B cell (primary cell): ENCODE results near the gene DMPK. TPM values are rescaled to one million over a fixed set of nuclear protein-coding genes. Genes with fewer than 3 reads are reported as not detected.

Source experiments
- ATAC-seq: fragments of 200-7000 bp; cut with Tn5 transposase; one replicate; pipeline ENCODE4 v1.10.0; 2021; ENCODE audit warnings: low read depth, mild to moderate bottlenecking, moderate number of reproducible peaks, moderate library complexity
- CTCF ChIA-PET: fragments of 350-600 bp; sonication (Branson Sonifier 250); formaldehyde crosslinking; loops from one replicate; lab custom pipeline; 2021; ENCODE audit warnings: antibody characterized with exemption, inconsistent platforms; lab: Charles Lee
- POLR2A ChIA-PET: fragments of 350-600 bp; sonication (Branson Sonifier 250); formaldehyde crosslinking; loops from one replicate; lab custom pipeline; 2021; ENCODE audit warnings: antibody characterized with exemption; lab: Charles Lee
- DNase-seq: peaks from one replicate; pipeline ENCODE4 v3.0.0; 2013
- H2AFZ ChIP-seq: 2 replicates; pipeline ENCODE4 v1.6.1; 2012; ENCODE audit warnings: mild to moderate bottlenecking, low read depth, low read length; ENCODE audit not compliant: insufficient read depth, poor library complexity, severe bottlenecking
- H3K27ac ChIP-seq, 2 donors: 1 replicate in 1 of 2; 2 replicates in 1 of 2; pipeline ENCODE4 v1.5.1; 2012 to 2013; ENCODE audit warnings: low read length in 2 of 2, mild to moderate bottlenecking in 2 of 2, moderate library complexity in 1 of 2
- H3K27me3 ChIP-seq, 4 experiments: fragments of 200-600 bp in 1 of 4; sonication (generic) in 1 of 4; replicated peaks in 1 of 4; 1 replicate in 2 of 4; 2 replicates in 2 of 4; pipeline versions ENCODE4 v1.6.1 to v1.7.0; 2013 to 2016; ENCODE audit warnings: low read length in 3 of 4, mild to moderate bottlenecking in 2 of 4, mixed read lengths in 1 of 4, moderate library complexity in 1 of 4; ENCODE audit not compliant: insufficient read depth in 4 of 4, control insufficient read depth in 3 of 4; ENCODE audit errors: control extremely low read depth in 1 of 4
- H3K36me3 ChIP-seq, 2 experiments: replicated peaks in 1 of 2; 1 replicate in 1 of 2; 2 replicates in 1 of 2; pipeline versions ENCODE4 v1.6.1 to v1.7.1; 2013; ENCODE audit warnings: low read length in 1 of 2; ENCODE audit not compliant: insufficient read depth in 2 of 2, control insufficient read depth in 1 of 2; ENCODE audit errors: control extremely low read depth in 1 of 2, extremely low read depth in 1 of 2
- H3K4me1 ChIP-seq, 2 donors: fragments of 200-600 bp in 1 of 2; sonication (generic) in 1 of 2; 1 replicate in 1 of 2; 2 replicates in 1 of 2; pipeline versions ENCODE4 v1.5.1 to v1.6.1; 2013 to 2017; ENCODE audit warnings: low read length in 2 of 2; ENCODE audit not compliant: control insufficient read depth in 2 of 2, insufficient read depth in 2 of 2
- H3K4me2 ChIP-seq: replicated peaks from 2 replicates; pipeline ENCODE3; 2012; ENCODE audit warnings: mild to moderate bottlenecking, low read depth, low read length; ENCODE audit not compliant: poor library complexity, severe bottlenecking
- H3K4me3 ChIP-seq, 5 experiments: fragments of 200-600 bp in 1 of 5; sonication (generic) in 1 of 5; 1 replicate in 3 of 5; 2 replicates in 2 of 5; pipeline versions ENCODE4 v1.5.1 to v1.7.0; 2011 to 2016; ENCODE audit warnings: low read length in 4 of 5, mild to moderate bottlenecking in 4 of 5, low read depth in 2 of 5, control low read depth in 1 of 5, moderate library complexity in 1 of 5; ENCODE audit not compliant: insufficient read depth in 1 of 5; ENCODE audit errors: control extremely low read depth in 1 of 5, extremely low read depth in 1 of 5
- H3K79me2 ChIP-seq: fragments of 200-600 bp; sonication (generic); one replicate; pipeline ENCODE4 v1.6.0; 2016; ENCODE audit warnings: low read length; ENCODE audit not compliant: control insufficient read depth, insufficient read depth
- H3K9ac ChIP-seq: fragments of 200-600 bp; sonication (generic); 2 replicates; pipeline ENCODE4 v1.6.1; 2017; ENCODE audit warnings: mild to moderate bottlenecking, low read length, moderate library complexity
- H3K9me3 ChIP-seq, 3 donors: one replicate each; pipeline versions ENCODE4 v1.6.1 to v1.7.1; 2013; ENCODE audit warnings: low read length in 2 of 3; ENCODE audit not compliant: control insufficient read depth in 2 of 3, insufficient read depth in 1 of 3; ENCODE audit errors: control extremely low read depth in 1 of 3
- H4K20me1 ChIP-seq: 2 replicates; pipeline ENCODE4 v1.6.0; 2012; ENCODE audit warnings: mild to moderate bottlenecking, low read length; ENCODE audit not compliant: insufficient read depth, control insufficient read depth, poor library complexity, severe bottlenecking
- H3K27ac Mint-ChIP-seq: one replicate; pipeline ENCODE4 v1.8.0; 2021; ENCODE audit warnings: mixed read lengths
- H3K27me3 Mint-ChIP-seq: one replicate; pipeline ENCODE4 v1.8.0; 2021; ENCODE audit warnings: mixed read lengths
- H3K4me1 Mint-ChIP-seq: one replicate; pipeline ENCODE4 v1.8.0; 2021; ENCODE audit warnings: mixed read lengths
- H3K4me3 Mint-ChIP-seq: one replicate; pipeline ENCODE4 v1.8.0; 2021; ENCODE audit warnings: mixed read lengths
- H3K9me3 Mint-ChIP-seq: one replicate; pipeline ENCODE4 v1.8.0; 2022; ENCODE audit warnings: mixed read lengths; ENCODE audit not compliant: insufficient read depth
- CTCF ChIP-seq: fragments of 200-600 bp; IDR thresholded peaks from one replicate; pipeline ENCODE4 v1.8.0; 2022; ENCODE audit warnings: antibody characterized with exemption, mild to moderate bottlenecking
- EZH2 ChIP-seq: IDR thresholded peaks from 2 replicates; pipeline ENCODE4 v1.6.1; 2012; ENCODE audit warnings: borderline replicate concordance, low read depth, mild to moderate bottlenecking, moderate library complexity, low read length; ENCODE audit not compliant: insufficient read depth, poor library complexity, severe bottlenecking
- WGBS: methylation state at CpG from one replicate; pipeline ENCODE4 v1.1.5; 2013; ENCODE audit warnings: missing lambda C conversion rate; ENCODE audit not compliant: insufficient coverage; 5-methylcytosine and 5-hydroxymethylcytosine counted together
- intact Hi-C: fragments of 100-400 bp; cut with micrococcal nuclease; formaldehyde crosslinking; loops from one replicate; pipeline ENCODE4 v1.10.0; 2022
- polyA plus RNA-seq: library from polyadenylated mRNA; depleted of rRNA; stranded (reverse); fragments of >200 nt; gene quantifications from 2 replicates; pipeline ENCODE4 v1.2.3, GENCODE V29; 2012
- total RNA-seq, 2 donors: library from RNA; stranded (reverse); fragments of 120-200 nt in 1 of 2; gene quantifications; 1 replicate in 1 of 2; 2 replicates in 1 of 2; pipeline versions ENCODE4 v1.2.3 to v1.2.4, GENCODE V29; 2013 to 2022

Gene DMPK
- total and polyA plus RNA-seq, 2 donors (not counting 1 experiment from before 2014, with no cell fraction given), result 28.7 to 58.3 TPM

- Histone ChIP-seq H3K79me2 (peaks cover 3% of the 10 kb centered on the region), H3K4me1 (peaks cover 3 to 6% of the 10 kb centered on the region in 2 donors), H3K27me3 (peaks cover 0 to 12% (median 0%) of the 10 kb centered on the region in 4 experiments), H4K20me1 (no peaks in the 10 kb centered on the region), H3K4me3 (no peak overlapping the region), H2AFZ (no peak overlapping the region), H3K9me3 (no peaks in the 10 kb centered on the region), H3K36me3 (no peaks in the 10 kb centered on the region), H3K27ac (no peak overlapping the region), H3K4me2 (peak overlapping the region; percentile 24), H3K9ac (no peak overlapping the region)
- H3K4me3 Mint-ChIP-seq, result no peak overlapping the region
- H3K9me3 Mint-ChIP-seq, result no peaks in the 10 kb centered on the region
- no peak for TF ChIP-seq EZH2
- TF ChIP-seq CTCF, result peak; percentile 95
- peaks cover 14% of the 10 kb centered on the region for H3K27me3 Mint-ChIP-seq
- no peak overlapping the region for H3K27ac Mint-ChIP-seq
- POLR2A ChIA-PET, result interaction anchor here (2.8 kb wide), 1 partner anchor 30 kb away, joined by 23 read pairs; the partner anchor contains the start of gene SIX5
- CTCF ChIA-PET, result interaction anchor here (0.7 to 11.8 kb wide), 20 partner anchors 8 to 514 kb away, joined by 3 to 302 read pairs (median 4); partner anchors contain the start of genes DMPK, FBXO46, QPCTL and SIX5
- DNase-seq (peak; percentile 83), ATAC-seq (peak; percentile 90)
- intact Hi-C loops, result loop anchor here (1.0 to 10.0 kb wide), 3 partner anchors 29 to 276 kb away; partner anchors contain the start of gene CCDC61
- peaks cover 9% of the 10 kb centered on the region for H3K4me1 Mint-ChIP-seq
- 0% methylated on average over 7 of the region's 10 CpGs for WGBS
Observed at GRCh38 chr19:45798995-45799517, 16.8 kb upstream of the DMPK start.

- Histone ChIP-seq H3K27me3 (peaks cover 0 to 4% (median 0%) of the 10 kb centered on the region in 4 experiments), H2AFZ (no peak overlapping the region), H3K4me3 (no peak overlapping the region), H3K36me3 (no peaks in the 10 kb centered on the region), H3K9ac (no peak overlapping the region), H4K20me1 (peaks cover 18% of the 10 kb centered on the region), H3K79me2 (peaks cover 24% of the 10 kb centered on the region), H3K4me2 (no peak overlapping the region), H3K27ac (no peak overlapping the region), H3K4me1 (peaks cover 27 to 36% of the 10 kb centered on the region in 2 donors), H3K9me3 (no peaks in the 10 kb centered on the region)
- ChIA-PET CTCF (interaction anchor here (11.8 kb wide), 1 partner anchor 24 kb away, joined by 302 read pairs; the partner anchor contains the start of gene SIX5), POLR2A (no interaction called here)
- TF ChIP-seq CTCF, result no peak
- ATAC-seq (no peak), DNase-seq (no peak)
- Mint-ChIP-seq H3K27me3 (peaks cover 11% of the 10 kb centered on the region), H3K4me1 (peaks cover 36% of the 10 kb centered on the region), H3K9me3 (no peaks in the 10 kb centered on the region), H3K4me3 (no peak overlapping the region), H3K27ac (peak overlapping the region; percentile 12)
- 93% methylated on average over 1 of the region's 2 CpGs for WGBS
- intact Hi-C loops, result loop anchor here (5.0 to 10.0 kb wide), 2 partner anchors 77 to 200 kb away; partner anchors contain the start of gene CCDC61
Observed at GRCh38 chr19:45794627-45795026, 12.3 kb upstream of the DMPK start.
